ENCODE results near the gene EXOC3L4.

DNA sequence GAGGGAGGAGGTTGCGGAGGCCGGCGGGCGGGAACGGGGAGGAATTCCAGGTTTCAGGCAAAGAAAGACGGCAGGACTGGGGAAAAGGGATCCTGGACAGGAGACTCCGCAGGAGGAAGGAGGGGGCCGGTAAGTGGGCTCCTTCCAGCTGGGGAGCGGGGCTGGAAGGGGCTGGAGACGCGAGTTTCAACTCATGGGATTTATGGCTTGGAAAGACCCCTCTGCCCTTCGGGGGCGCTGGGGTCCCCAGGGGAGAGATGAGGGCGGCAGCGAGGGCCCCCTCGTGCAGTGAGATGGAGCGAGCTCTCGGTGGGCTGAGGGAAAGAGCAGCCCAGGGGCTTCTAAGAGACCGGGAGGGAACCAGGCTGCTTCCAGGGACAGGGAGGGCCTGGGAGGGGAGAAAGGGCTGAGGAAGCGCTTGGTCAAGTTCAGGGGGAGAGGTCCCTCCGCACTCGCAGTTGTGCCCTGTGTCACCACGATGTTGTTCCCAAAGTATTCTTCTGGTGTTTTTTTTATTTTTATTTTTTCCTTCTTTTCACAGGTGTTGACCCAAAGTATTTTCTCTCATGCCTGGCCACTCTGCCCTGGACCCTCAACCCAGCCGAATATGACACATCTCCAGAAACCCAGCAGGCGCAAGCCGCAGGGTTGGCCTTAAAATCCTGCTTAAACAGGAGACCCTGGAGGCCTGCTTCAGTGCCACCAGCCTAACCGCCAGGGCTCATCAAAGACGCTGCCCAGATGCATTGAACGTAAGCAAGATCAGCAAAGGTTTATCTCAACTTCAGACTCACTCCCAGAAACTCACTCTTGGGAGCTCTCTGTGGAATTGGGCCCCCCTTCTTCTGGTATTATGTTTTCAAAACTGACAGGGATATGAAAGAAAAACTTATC lies 44.9 kb downstream of the EXOC3L4 start:
- TF ChIP-seq JUND (IDR thresholded peaks at IDR 0.05) (no peak), POLR2A (IDR thresholded peaks at IDR 0.05; ENCODE audit: borderline replicate concordance, extremely low read depth, insufficient read depth, insufficient read length) (no peak)

Measured in HCT116 (cell line).